Peyer's patch (tissue), 4 donors: ENCODE data around the gene CCDC12. TPM values are rescaled to one million over a fixed set of nuclear protein-coding genes. Genes with fewer than 3 reads are reported as not detected.
A peak's percentile ranks its signal among the peaks of the same experiment; 100 is the strongest.

Source experiments
- DNase-seq, 3 donors: peaks; one replicate each; pipeline ENCODE4 v3.0.0-alpha.2; 2017 to 2019
- H3K27ac ChIP-seq, 4 donors: fragments of 200-600 bp; sonication (generic); one replicate each; pipeline ENCODE4 v1.5.1; 2016 to 2019
- H3K27me3 ChIP-seq, 2 donors: fragments of 200-600 bp; sonication (generic); one replicate each; pipeline ENCODE4 v1.5.1; 2019
- H3K36me3 ChIP-seq, 3 donors: fragments of 200-600 bp; sonication (generic); one replicate each; pipeline ENCODE4 v1.5.1; 2016 to 2019
- H3K4me1 ChIP-seq, 4 donors: fragments of 200-600 bp; sonication (generic); one replicate each; pipeline ENCODE4 v1.5.1; 2016 to 2019
- H3K4me3 ChIP-seq, 4 donors: fragments of 200-600 bp; sonication (generic); 1 replicate in 3 of 4; 2 replicates in 1 of 4; pipeline ENCODE4 v1.5.1; 2016 to 2019; ENCODE audit warnings: mild to moderate bottlenecking in 1 of 4
- H3K9me3 ChIP-seq, 4 donors: fragments of 200-600 bp; sonication (generic); one replicate each; pipeline ENCODE4 v1.5.1; 2016 to 2019; ENCODE audit warnings: mild to moderate bottlenecking in 1 of 4
- CTCF ChIP-seq, 6 experiments: fragments of 450-650 bp in 4 of 6; fragments of 200-600 bp in 2 of 6; sonication (generic) in 1 of 6; IDR thresholded peaks; one replicate each; pipeline ENCODE4 v1.5.1; 2017 to 2019; ENCODE audit warnings: antibody characterized with exemption in 6 of 6, mild to moderate bottlenecking in 3 of 6, moderate library complexity in 1 of 6
- POLR2A ChIP-seq, 2 donors: fragments of 450-650 bp; IDR thresholded peaks; one replicate each; pipeline ENCODE4 v1.5.1; 2017; ENCODE audit warnings: antibody characterized with exemption in 2 of 2, mild to moderate bottlenecking in 2 of 2, moderate library complexity in 2 of 2
- total RNA-seq, 4 donors: library from RNA; depleted of rRNA; stranded (reverse); fragments of >200 nt; gene quantifications; one replicate each; pipeline ENCODE4 v1.1.0, GENCODE V29; 2016

CCDC12 gene
- total RNA-seq, 4 donors from 2014 or later = 41.7 to 90.0 (median 59.2) TPM

GRCh38 chr3:46898321-46899150 is 78.0 kb downstream of the CCDC12 start:
- no peak for DNase-seq
- H3K36me3 ChIP-seq = no peaks in the 10 kb centered on the region
- TF ChIP-seq POLR2A (IDR thresholded peaks at IDR 0.05) = no peak
- TF ChIP-seq CTCF (IDR thresholded peaks at IDR 0.05) = no peak
- H3K9me3 ChIP-seq = no peaks in the 10 kb centered on the region
- H3K4me1 ChIP-seq = peaks cover 0 to 12% (median 5%) of the 10 kb centered on the region in 4 donors
- H3K4me3 ChIP-seq = peak overlapping the region in 2 of 4 donors; percentile 17 to 27
- H3K27me3 ChIP-seq = peaks cover 0 to 8% of the 10 kb centered on the region in 2 donors
- H3K27ac ChIP-seq = no peak overlapping the region

GRCh38 chr3:46897829-46898320 is 78.7 kb downstream of the CCDC12 start:
- H3K4me3 ChIP-seq = no peak overlapping the region
- TF ChIP-seq CTCF (IDR thresholded peaks at IDR 0.05) (no peak), POLR2A (IDR thresholded peaks at IDR 0.05) (no peak)
- peaks cover 0 to 8% of the 10 kb centered on the region in 2 donors for H3K27me3 ChIP-seq
- H3K4me1 ChIP-seq = peaks cover 0 to 16% (median 5%) of the 10 kb centered on the region in 4 donors
- no peaks in the 10 kb centered on the region for H3K9me3 ChIP-seq
- no peaks in the 10 kb centered on the region for H3K36me3 ChIP-seq
- H3K27ac ChIP-seq = no peak overlapping the region
- DNase-seq = no peak

GRCh38 chr3:46897031-46897430 is 79.5 kb downstream of the CCDC12 start:
- no peak overlapping the region for H3K4me3 ChIP-seq
- peaks cover 0 to 24% (median 9%) of the 10 kb centered on the region in 4 donors for H3K4me1 ChIP-seq
- peaks cover 0 to 8% of the 10 kb centered on the region in 2 donors for H3K27me3 ChIP-seq
- no peaks in the 10 kb centered on the region for H3K9me3 ChIP-seq
- H3K27ac ChIP-seq = no peak overlapping the region
- DNase-seq = no peak
- H3K36me3 ChIP-seq = no peaks in the 10 kb centered on the region
- TF ChIP-seq POLR2A (IDR thresholded peaks at IDR 0.05) (no peak), CTCF (IDR thresholded peaks at IDR 0.05) (no peak)

DNA sequence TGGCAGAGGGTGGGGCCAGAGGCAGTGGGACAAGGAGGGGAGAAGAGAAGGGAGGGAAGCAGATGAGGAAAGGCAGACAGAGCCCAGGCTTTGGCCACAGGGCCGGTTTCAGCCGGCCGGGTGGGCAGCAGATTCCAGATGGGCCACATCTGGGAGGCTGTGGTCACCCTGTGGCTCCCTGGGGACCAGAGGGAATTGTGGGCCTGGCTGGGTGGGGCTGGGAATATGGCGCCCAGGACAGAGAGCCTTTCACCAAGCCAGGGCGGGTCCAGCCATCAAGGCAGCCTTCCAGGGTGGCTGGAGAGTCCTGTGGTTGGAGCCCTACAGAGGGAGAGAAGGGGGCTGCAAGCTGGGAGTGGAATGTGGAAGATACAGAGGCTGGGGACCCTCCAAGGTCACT is 80.2 kb downstream of the CCDC12 start:
- no peaks in the 10 kb centered on the region for H3K9me3 ChIP-seq
- H3K4me1 ChIP-seq = peaks cover 0 to 28% (median 10%) of the 10 kb centered on the region in 4 donors
- no peaks in the 10 kb centered on the region for H3K36me3 ChIP-seq
- no peak overlapping the region for H3K27ac ChIP-seq
- H3K4me3 ChIP-seq = no peak overlapping the region
- H3K27me3 ChIP-seq = peaks cover 0 to 8% of the 10 kb centered on the region in 2 donors
- no peak for DNase-seq
- TF ChIP-seq POLR2A (IDR thresholded peaks at IDR 0.05) (no peak), CTCF (IDR thresholded peaks at IDR 0.05) (no peak)

DNA sequence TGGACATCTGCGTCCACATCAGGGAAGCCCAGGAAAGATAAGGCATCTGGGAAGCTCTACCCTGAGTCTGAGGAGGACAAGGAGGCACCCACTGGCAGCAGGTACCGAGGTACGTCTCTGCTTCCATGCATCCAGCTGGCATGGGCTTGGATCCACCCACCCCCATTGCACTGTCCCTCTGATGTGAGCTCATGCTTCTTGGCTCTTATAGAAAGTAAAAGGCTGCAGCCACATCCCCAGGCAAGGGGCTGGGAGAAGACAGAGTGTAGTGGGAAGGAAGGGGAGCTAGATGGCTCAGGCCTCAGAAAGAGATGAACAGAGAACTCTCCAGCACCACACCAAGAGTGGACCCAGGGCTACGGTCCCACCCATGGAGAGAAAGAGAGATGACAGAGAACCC is 80.8 kb downstream of the CCDC12 start:
- no peak overlapping the region for H3K27ac ChIP-seq
- DNase-seq = no peak
- no peak for TF ChIP-seq CTCF (IDR thresholded peaks at IDR 0.05)
- TF ChIP-seq POLR2A (IDR thresholded peaks at IDR 0.05) = no peak
- H3K4me3 ChIP-seq = no peak overlapping the region
- H3K4me1 ChIP-seq = peaks cover 0 to 28% (median 10%) of the 10 kb centered on the region in 4 donors
- no peaks in the 10 kb centered on the region for H3K9me3 ChIP-seq
- H3K27me3 ChIP-seq = peaks cover 0 to 8% of the 10 kb centered on the region in 2 donors
- H3K36me3 ChIP-seq = no peaks in the 10 kb centered on the region
